ENCODE results near the gene ARCN1.

Gene ARCN1

GRCh38 chr11:118625036-118625690 is 53.0 kb downstream of the ARCN1 start:
- Mint-ChIP-seq H3K4me3 (no peak overlapping the region), H3K36me3 (ENCODE audit: low read depth) (peaks cover 15% of the 10 kb centered on the region), H3K27ac (no peak overlapping the region), H3K9me3 (no peaks in the 10 kb centered on the region), H3K4me1 (peaks cover 34% of the 10 kb centered on the region), H3K27me3 (ENCODE audit: low read depth, poor library complexity) (peaks cover 4% of the 10 kb centered on the region)
- no peak for TF ChIP-seq CTCF (IDR thresholded peaks at IDR 0.05)
- no peak for DNase-seq

- H3K36me3 Mint-ChIP-seq (ENCODE audit: low read depth): peaks cover 15% of the 10 kb centered on the region
- H3K4me1 Mint-ChIP-seq: peaks cover 27% of the 10 kb centered on the region
- peaks cover 4% of the 10 kb centered on the region for H3K27me3 Mint-ChIP-seq (ENCODE audit: low read depth, poor library complexity)
- H3K9me3 Mint-ChIP-seq: no peaks in the 10 kb centered on the region
- H3K27ac Mint-ChIP-seq: no peak overlapping the region
- TF ChIP-seq CTCF (IDR thresholded peaks at IDR 0.05): no peak
- no peak for DNase-seq
- H3K4me3 Mint-ChIP-seq: no peak overlapping the region
Observed at GRCh38 chr11:118625976-118626375, 53.8 kb downstream of the ARCN1 start.

- no peak for TF ChIP-seq CTCF (IDR thresholded peaks at IDR 0.05)
- no peaks in the 10 kb centered on the region for H3K9me3 Mint-ChIP-seq
- no peak overlapping the region for H3K27ac Mint-ChIP-seq
- H3K4me3 Mint-ChIP-seq: no peak overlapping the region
- DNase-seq: no peak
- peaks cover 28% of the 10 kb centered on the region for H3K36me3 Mint-ChIP-seq (ENCODE audit: low read depth)
- H3K27me3 Mint-ChIP-seq (ENCODE audit: low read depth, poor library complexity): peaks cover 6% of the 10 kb centered on the region
- peaks cover 13% of the 10 kb centered on the region for H3K4me1 Mint-ChIP-seq
Observed at GRCh38 chr11:118627566-118627965, 55.4 kb downstream of the ARCN1 start.

- no peak for TF ChIP-seq CTCF (IDR thresholded peaks at IDR 0.05)
- DNase-seq: no peak
- H3K27me3 Mint-ChIP-seq (ENCODE audit: low read depth, poor library complexity): peaks cover 6% of the 10 kb centered on the region
- H3K4me1 Mint-ChIP-seq: peaks cover 8% of the 10 kb centered on the region
- H3K36me3 Mint-ChIP-seq (ENCODE audit: low read depth): peaks cover 33% of the 10 kb centered on the region
- no peaks in the 10 kb centered on the region for H3K9me3 Mint-ChIP-seq
- H3K27ac Mint-ChIP-seq: no peak overlapping the region
- no peak overlapping the region for H3K4me3 Mint-ChIP-seq
Observed at GRCh38 chr11:118628031-118628430, 55.8 kb downstream of the ARCN1 start.

- no peak for DNase-seq
- TF ChIP-seq CTCF (IDR thresholded peaks at IDR 0.05): no peak
- Mint-ChIP-seq H3K4me1 (peaks cover 8% of the 10 kb centered on the region), H3K9me3 (no peaks in the 10 kb centered on the region), H3K36me3 (ENCODE audit: low read depth) (peaks cover 35% of the 10 kb centered on the region), H3K27ac (no peak overlapping the region), H3K27me3 (ENCODE audit: low read depth, poor library complexity) (peaks cover 6% of the 10 kb centered on the region), H3K4me3 (no peak overlapping the region)
Observed at GRCh38 chr11:118628432-118628831, 56.2 kb downstream of the ARCN1 start.

GRCh38 chr11:118628861-118629549 is 56.8 kb downstream of the ARCN1 start:
- Mint-ChIP-seq H3K27ac (no peak overlapping the region), H3K27me3 (ENCODE audit: low read depth, poor library complexity) (peaks cover 6% of the 10 kb centered on the region), H3K4me3 (no peak overlapping the region), H3K36me3 (ENCODE audit: low read depth) (peaks cover 31% of the 10 kb centered on the region), H3K4me1 (peaks cover 10% of the 10 kb centered on the region), H3K9me3 (no peaks in the 10 kb centered on the region)
- DNase-seq: no peak
- no peak for TF ChIP-seq CTCF (IDR thresholded peaks at IDR 0.05)

All from nephron progenitor cell (in vitro differentiated cells).